GM19467 (cell line): ENCODE data around the gene SUSD2.

ENCODE experiments used
- ATAC-seq: cut with Tn5 transposase; IDR thresholded peaks from one replicate; pipeline ENCODE4 v1.9.1; 2021; ENCODE audit warnings: mild to moderate bottlenecking, moderate library complexity; ENCODE audit not compliant: unreplicated experiment

Gene SUSD2

DNA sequence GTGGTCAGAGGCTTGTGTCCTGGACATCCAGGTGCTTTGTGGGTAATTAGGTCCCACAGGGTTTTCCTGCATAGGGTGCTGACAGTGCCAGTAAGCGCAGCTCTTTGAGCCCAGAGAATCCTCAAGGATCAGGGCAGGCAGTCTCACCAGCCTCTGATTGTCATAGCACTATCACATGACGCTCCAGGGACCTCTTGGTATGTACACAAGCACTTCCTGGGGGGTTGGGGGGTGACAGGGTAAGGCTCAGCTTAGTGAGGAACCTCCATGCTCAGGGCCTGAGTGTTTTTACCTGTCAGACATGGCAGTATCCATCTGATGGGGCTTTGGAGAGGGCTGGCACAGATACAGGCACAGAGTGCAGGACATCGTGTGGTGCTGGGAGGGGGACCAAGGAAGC is 27.9 kb upstream of the SUSD2 start:
- ATAC-seq = no peak

DNA sequence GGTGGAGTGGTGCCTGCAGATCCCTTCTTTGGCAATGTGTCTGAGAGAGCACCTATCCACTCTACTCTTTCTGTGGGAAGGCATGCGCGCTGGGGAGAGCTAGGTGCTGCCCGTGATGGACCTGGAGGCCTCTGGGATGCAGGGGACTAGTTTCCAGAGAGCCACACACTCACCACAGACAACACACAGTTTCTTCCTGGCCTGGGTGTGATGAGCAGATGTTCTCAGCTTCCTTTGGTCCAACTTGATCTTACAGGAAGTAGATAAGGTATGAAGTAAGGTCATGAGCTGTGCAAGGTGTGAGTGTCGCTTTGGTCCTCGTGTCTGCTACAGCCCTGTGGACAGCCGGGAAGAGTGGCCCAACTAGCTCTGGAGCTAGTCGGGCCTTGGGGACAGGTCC is 27.3 kb upstream of the SUSD2 start:
- no peak for ATAC-seq

DNA sequence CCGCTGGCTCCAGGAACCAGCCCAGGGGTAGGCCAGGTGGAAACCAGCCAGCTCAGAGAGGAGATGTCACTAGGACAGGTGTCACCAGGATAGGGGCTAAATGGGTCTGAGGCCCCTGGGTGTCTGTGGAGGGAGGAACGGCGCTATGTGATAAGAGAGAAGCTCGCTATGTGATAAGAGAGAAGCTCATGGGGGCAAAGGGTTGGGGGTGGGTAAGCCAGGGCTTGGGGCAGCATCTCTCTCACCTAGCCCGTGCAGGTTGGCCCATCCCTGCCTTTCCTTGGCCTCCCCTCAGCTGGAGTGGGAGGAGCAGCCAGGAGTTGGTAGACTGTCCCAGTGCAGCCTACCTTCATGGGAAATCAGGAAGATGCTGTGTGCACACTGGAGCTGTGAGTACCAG is 26.5 kb upstream of the SUSD2 start:
- ATAC-seq = no peak

DNA sequence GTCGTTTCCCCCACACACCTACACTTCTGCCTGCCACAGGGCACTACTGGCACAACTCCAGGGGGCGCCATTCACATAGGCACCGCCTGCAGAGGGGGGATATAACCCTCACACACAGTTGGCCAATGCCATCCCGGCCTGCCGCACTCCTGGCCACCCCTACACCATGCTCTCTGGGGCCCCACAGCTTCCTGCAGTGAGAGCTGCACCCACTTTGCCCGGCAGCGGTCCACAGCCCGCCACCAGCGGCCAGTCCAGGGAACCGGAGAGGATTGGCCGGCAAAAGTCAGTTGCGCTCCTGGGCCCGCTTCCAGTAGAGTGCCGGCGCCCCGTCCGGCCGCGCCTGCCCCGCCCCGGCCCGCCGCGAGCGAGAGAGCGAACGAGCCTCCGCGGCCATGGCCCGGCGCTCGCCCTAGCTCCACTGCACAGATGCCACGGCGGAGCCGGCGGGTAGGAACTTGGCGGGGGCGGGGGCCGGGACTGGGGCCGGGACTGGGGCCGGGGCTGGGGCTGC is 25.6 kb upstream of the SUSD2 start:
- peak; percentile 26 for ATAC-seq

DNA sequence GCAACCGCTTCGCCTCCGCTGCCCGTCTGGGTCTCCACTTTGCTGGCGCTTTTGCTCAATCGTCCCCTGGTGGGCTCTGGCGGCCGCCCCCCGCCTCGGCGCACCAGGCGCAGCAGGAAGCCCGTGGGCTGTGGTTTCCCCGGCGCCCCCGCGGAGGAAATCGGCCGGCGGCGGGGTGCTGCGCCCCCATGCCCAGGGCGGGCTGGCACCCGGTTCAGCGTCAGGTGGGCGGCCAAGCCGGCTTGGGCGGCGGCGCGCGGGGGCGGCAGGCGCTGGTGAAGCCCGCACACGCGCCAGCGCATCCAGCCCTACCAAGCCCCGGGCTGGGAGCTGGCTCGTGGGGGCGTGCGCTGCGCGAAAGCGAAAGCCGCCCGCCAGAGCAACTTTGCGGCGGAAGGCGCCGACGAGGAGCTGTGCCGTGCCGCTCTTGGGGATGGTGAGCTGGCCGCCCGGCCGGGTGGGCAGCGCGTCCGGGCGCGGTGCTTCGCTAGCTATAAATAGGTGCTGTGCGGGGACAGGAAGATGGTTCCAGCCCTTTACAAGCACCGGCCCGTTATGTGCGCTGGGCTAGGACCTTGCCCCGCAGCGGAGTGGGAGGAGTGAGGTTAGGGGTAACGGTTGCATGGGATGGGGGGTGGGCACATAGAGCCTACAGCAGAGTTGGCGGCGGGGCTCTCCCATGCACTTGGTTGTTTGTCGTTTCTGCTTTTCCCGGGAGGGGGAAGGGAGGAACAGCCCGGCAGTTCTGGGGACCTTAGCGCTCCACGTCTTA is 25.0 kb upstream of the SUSD2 start:
- peak; percentile 26 for ATAC-seq

DNA sequence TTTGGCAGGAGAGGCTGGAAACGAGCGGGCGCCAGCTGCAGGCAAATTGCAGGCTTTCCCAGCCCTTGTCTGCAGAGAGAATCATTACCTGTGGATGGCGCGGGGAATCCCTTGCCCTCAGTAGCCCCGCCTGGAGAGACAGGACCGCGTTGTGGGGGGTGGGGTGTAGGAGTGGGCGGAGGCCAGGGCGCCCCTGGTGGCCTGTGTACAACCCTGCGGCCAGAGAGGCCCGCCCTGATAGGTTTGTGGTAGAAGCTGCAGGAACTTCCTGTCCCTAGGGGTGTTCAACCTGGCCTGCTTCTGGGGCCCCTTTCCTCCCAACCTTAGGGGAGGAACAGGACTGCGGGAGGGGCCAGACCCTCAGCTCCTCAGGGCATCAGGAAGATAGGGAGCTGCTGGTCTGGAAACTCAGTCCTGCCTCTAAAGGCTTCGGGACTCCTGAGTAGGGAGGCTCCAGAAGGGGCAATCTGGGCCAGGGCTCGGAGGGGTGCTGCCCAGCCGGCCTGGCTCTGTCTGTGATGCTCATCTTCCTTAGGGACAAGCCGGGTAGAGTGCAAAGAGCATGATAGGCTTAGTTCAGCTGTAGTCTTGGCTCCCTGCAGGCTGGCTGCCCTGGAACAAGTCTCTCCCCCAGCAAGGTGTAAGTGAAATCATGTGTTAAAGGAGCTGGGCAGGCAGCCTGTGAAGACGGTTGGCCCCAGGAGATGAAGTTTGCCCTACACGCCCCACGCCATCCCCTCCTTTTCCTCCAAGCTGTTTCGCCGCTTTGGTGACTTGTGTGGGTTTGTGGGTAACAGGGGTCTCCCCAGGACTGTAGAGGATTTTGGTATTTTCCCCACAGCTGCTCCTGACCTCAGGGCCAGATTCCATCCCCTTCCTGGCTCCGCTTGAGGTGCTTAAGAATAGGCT is 24.1 kb upstream of the SUSD2 start:
- ATAC-seq = peak; percentile 53

DNA sequence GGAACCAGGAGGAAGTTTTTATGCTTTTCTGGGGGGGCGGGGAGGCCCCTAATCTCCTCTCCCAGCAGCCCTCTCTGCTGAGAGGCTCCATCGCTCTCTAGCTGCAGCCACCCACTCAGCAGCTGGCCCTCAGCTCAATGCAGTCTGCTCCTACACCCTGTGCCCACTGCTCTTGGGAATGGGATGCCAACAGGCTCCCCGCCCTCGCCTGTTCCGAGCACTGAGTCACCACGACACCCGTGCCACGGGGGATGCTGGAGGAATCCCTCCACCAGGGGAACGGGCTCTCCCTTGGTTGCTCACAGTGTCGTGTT is 23.5 kb upstream of the SUSD2 start:
- ATAC-seq = no peak

DNA sequence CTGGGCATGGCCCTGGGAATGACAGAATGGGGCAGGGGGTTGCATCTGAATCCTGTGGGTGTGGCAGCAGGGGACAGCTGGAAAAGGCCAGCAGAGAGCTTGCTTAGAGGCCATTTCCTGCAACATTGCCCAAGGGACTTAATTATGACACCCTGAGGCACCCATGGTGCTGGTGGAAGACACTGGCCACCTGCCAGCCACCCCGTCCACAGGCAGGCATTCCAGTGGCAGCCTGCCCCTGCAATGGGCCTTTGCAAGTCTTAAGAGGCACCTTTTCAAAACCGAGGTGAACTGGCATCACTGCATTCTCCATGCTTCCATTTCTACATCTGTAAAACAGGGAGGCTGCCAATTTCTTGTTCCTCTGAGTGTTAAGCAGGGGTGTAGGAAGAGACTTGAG is 21.6 kb upstream of the SUSD2 start:
- no peak for ATAC-seq

DNA sequence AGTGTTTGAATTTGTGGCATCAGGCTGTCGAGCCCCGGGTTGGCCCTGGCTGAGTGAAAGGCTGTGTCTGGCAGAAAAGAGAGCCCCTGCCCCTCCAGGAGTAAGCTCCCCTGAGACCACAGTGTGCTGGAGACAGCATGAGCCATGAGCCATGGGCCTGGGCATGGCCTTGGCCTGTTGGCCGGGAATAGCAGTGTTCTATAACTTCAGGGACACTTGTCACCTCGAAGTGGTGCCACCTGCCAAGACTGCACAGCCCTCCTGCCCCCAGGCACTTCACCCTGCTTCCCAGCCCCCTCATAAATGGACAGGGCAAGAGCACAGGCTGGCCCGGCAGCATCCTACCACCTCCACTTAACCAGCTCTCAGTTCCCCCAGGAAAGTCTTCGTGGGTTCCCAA is 20.7 kb upstream of the SUSD2 start:
- ATAC-seq = no peak

DNA sequence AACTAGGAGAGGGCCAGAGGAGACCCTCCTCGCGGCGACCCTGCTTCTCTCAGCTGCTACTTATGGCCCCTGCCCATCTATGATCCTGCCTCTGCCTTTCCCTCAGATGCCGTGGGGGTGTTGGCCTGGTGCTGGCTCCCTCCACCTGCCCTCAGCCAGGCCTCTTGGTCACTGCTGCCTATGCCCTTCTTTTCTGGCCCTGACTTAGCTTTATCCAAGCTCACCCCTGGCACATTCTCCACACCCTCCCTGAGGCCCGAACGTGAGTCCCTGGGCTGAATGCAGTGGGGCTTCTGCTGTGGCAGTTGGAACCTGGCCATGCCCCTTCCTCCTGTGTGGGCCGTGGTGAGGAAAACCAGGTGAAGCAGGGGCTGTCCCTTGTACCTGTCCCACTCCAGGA is 19.8 kb upstream of the SUSD2 start:
- no peak for ATAC-seq

DNA sequence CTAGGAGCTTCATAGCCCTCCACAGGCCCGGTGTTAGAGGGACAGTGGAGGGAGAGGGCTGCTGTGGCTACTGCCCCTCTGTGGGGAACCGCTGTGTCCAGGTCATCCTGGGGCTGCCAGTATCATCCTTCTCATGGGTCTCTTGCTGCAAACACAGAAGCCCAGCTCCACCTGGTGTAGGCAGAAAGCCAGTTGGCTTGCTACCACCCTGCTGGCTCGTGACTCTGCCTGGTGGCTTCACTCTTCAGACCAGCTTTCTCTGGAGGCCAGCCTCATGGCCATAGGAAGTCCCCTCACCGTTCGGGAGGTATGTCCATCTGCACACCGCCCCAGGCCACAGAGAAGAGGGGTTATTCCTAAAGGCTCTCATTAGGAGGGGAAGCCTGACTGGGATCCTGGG is 19.4 kb upstream of the SUSD2 start:
- no peak for ATAC-seq

DNA sequence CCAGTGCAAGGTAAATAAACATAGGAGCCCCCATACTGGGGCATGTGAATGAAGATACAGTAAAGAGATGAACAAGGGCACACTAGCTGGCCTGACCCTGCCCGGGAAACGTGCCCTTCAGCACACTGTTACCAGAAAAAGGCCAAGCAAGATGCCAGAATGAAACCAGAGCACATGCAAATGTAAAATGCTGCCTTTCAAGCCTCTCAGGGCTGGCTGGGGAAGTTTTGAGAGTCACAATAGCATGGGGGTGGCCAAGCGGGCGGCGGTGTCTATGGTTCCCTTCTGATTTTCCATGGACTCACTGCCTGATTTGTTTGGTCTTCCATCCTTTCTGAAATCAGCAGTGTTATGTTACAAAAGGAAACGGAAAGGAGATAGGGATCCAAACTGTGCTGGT is 18.9 kb upstream of the SUSD2 start:
- ATAC-seq = no peak

DNA sequence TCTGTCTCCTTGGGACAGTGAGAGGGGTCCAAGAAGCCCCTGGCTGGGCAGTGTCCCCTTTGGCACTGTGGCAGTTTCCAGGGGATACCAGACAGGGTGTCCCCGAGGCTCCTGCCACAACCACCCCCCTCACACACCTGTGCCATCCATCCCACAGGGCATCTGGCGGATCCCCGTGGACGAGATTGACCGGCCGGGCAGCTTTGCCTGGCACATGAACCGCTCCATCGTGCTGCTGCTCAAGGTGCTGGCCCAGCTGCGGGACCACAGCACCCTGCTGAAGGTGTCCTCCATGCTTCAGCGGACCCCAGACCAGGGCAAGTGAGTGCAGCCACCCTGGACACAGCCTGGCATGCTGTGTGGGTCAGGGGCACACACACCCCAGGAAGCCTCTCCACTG is 17.0 kb upstream of the SUSD2 start:
- ATAC-seq = no peak

DNA sequence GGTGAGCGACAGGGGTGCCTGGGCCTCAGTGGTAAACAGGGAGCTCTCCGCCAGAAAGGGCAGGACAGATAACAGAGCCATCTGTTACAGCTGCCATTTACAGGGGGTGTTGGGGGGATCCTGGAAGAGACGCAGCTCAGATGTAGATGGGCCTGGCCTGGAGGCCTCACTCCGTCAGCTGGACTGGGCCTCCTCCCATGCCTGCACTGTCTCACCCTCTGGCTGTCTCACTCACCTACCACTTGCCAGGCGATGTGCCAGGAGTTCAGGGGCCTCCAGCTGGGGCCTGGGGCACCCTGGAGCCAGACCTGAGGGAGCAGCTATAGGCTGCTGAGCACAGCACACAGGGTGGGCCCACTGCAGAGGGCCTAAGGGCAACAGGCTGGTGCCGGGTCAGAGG is 16.3 kb upstream of the SUSD2 start:
- ATAC-seq = no peak

DNA sequence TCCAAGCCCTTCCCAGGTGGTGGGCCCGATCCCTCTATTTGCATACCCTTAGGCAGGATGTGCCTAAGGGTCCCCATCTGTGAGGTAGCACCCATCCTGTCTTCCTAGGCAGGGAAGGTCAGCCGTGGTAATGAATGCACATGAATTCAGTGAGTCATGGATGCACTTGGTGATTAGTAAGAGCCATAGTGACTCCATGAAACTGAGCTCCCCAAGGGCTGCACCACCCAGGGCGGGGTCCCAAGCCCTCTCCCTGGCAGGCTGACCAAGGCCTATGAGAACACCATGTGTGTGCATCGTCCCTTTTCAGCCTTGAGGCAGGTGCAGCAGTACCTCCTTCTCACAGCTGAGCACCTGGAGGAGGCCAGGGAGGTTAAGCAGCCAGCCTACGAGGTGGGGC is 15.6 kb upstream of the SUSD2 start:
- no peak for ATAC-seq

DNA sequence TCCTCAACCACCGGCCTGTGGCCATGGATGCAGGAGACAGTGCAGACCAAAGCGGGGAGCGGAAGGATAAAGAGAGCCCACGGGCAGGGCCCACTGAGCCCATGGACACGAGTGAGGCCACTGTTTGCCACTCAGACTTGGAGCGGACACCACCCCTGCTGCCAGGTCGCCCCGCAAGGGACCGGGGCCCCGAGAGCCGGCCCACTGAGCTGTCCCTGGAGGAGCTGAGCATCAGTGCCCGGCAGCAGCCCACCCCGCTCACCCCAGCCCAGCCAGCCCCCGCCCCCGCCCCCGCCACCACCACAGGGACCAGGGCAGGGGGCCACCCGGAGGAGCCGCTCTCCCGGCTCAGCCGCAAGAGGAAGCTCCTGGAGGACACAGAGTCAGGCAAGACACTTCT is 14.5 kb upstream of the SUSD2 start:
- ATAC-seq = no peak

DNA sequence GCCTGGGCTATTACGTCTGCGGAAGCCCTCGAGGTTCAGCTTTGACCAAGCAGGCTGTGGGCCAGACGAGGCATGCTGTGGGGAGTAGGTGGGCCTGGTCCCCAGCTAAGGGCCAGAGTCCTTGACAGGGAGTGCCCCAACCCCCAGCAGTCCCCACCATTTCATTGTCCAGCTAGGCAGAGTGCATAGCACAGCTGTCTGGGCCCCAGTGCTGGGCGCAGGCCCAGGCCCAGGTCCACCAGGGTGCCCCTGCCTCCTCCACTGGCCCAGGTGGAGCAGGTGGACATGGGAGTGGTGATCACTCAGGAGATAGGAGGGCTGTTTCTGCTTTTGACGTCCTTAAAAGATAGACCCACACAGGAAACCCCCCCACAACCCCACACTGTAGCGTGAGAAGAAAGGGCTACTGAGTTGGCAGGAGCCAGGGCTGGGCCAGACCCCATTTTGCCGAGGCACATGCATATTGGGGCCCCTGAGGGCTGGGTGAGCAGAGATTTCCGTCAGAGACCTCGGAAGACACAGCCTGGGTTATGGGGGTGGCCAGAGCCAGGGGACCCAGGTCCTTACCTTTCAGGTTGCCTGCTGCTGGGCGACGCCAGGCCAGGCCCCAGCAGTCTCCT is 11.7 kb upstream of the SUSD2 start:
- no peak for ATAC-seq

DNA sequence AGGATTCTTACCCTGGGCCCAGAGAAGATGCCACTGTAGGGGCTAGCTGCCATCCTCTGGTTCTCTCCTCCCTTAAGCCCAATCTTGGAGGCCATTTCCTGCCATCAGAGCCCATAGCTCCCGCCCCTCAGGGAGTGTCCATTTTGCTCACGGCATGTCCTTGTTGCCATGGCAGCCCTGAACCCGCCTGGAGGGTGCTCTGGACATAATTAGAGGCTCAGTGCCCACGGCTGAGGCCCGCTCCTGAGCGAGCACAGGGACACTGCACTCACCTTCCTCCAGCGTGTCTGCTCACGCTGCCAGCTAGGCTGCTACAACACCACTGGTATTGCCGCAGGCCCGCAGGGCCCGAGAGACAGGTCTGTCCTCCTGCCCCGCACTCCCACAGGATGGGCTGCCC is 11.1 kb upstream of the SUSD2 start:
- ATAC-seq = no peak

DNA sequence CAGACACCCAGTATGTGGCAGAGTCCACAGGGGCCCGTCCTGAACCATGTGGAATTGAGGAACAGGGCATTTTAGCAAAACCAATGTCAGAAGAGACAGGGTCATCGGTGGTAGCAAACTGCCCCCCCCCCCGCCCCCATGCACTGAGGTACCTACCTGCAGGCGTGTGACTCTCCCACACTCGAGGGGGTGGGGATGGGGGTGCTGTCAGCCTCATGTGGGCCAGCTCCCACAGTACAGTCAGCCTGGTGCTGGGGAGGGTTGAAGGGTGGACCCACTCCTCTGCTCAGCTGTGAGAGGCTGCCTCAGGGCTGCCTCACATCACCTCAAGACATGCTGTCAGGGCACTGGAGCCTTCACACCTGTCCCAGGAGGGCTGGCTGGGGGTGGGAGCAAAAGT is 10.7 kb upstream of the SUSD2 start:
- no peak for ATAC-seq

DNA sequence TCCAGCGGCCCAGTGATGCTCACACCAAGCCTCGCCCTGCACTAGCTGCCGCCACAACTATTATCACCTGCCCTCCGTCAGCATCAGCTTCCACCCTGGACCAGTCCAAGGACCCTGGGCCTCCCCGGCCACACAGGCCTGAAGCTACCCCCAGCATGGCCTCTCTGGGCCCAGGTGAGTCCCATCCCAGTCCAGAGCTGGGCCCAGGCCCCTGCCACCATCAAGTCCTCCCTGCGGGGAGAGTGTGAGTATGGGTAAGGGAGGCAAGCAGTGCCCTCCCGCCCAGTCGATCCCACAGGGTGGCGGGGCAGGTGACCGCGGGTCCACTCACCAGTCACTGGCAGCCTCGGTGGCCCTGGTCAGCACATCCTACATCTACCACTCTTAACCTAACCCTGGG is 9.5 kb upstream of the SUSD2 start:
- ATAC-seq = no peak

DNA sequence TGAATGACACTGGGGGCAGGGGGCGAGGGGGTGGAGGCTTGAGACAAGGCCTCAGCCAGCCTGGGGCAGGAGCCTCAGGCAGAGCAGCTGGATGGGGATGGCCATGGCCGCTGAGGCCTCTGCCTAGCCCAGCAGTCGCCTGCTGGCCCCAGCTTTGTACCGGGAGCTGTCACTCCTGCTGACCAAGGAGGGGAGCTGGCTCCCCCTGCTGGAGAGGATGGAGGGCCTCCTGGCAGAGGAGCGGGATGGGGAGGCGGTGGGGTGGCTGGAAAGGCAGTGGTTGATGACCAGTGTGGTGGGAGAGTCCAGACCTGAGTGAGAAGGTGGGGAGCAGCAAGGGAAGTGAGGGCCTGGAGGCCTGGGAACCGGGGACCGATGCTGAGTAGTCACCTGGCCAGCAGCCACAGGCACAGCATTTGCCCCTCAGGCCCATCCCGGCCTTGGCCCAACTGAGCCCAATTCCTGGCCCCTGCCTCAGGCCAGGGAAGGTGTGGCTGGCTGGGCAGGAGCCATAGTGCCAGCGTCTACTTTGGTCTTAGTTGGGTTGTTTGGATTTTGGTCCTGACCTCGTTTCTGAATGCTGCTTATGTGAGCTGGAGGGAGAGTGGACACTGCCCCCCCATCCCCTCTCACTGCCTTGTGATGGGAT is 6.0 kb upstream of the SUSD2 start:
- no peak for ATAC-seq
